HG03520 (cell line): ENCODE results near the gene RASGRP1.
"Not testable (repeated sequence)": the region's sequence is repeated elsewhere in the genome, so short reads cannot be mapped to it uniquely, and the experiment has no call there.

Experiments used
- ATAC-seq: cut with Tn5 transposase; IDR thresholded peaks from one replicate; pipeline ENCODE4 v1.9.1; 2021; ENCODE audit warnings: mild to moderate bottlenecking, moderate library complexity; ENCODE audit not compliant: unreplicated experiment

Gene RASGRP1

GRCh38 chr15:38564557-38565286 lies at the start of gene RASGRP1:
TSS of gene RASGRP1 (minus strand) at chr15:38564814. CDS start at chr15:38564628, 186 bp downstream.
- peak; percentile 59 for ATAC-seq

DNA sequence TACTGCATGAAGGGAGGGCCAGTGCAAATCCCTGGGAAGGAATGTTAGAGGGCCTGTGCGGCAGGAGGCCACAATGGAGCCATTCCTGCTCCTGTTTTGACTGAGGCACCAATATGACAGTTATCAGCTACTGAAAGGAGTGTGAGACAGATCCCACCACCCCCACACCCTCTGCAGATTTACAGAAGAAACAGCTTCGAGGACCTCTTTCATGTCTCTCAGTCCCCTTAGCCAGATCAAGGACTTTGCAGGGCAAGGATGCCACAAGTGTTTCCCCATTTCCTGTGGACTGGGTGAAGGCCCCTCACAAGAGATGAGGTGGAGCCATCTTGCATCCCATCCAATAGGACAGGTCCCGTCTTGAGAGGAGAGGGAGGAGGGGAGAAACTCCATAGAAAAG lies 48.5 kb upstream of the RASGRP1 start:
- ATAC-seq, result no peak

- no peak for ATAC-seq
These were observed 47.7 kb upstream of the RASGRP1 start for GRCh38 chr15:38612159-38612863.

DNA sequence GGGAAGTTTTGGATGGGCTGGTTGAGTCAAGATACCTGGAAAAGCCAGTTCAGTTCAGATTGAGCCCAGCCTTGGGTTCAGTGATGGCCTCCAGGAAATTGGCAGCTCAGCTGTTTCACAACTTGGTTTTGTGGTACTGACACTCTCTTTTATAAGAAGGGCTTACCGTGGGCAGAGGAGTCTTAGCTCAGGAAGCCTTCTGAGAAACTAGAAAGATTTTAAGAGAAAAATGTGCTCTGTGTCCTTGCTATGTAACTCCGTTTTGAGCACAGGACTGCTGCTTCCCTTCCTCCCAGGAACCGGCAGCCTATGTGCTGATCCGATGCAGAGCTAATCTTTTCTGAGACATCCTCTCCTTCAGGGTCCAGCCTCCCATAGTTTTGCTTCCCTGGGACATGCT lies 46.6 kb upstream of the RASGRP1 start:
- no peak for ATAC-seq

DNA sequence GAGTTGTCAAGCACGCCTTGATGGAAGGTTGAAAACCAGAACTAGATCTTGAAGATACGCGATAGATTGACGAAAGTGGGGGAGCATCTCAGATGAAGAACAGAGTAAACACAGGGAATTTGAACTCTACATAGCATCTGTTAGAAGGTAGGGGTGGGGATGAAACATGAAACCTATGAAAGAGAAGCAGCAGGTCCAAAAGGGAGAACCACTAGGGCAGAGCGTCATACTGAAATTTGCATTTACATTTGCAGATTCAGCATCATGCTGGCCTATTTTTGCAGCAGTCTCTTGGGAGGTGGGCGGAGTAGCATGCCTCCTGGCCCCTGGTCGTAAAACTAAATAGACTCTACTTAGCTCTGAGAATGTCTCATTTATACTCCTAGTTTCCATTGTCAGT lies 46.1 kb upstream of the RASGRP1 start:
- ATAC-seq, result no peak

GRCh38 chr15:38609097-38609738 lies 44.6 kb upstream of the RASGRP1 start:
- ATAC-seq, result no peak

GRCh38 chr15:38608682-38609081 lies 44.1 kb upstream of the RASGRP1 start:
- no peak for ATAC-seq

DNA sequence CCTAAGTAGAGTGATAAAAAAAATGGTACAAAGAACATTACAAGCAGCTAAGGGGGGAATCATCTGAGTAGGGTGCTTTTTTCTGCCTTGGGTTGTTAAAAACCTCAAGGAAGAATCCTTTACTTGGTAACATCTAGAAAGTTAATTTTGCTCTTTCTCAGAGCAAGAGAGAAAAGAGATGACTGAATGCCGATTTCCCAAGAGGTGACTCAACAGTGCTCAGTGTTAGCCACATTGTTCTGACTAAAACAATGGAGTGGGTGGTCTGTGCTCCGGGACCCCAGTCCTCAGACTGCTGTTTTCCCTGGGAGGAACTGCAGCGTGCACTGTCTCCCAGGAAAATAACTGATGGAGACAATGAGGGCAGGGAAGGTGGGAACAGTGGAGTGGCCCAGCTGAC lies 41.1 kb upstream of the RASGRP1 start:
- no peak for ATAC-seq

DNA sequence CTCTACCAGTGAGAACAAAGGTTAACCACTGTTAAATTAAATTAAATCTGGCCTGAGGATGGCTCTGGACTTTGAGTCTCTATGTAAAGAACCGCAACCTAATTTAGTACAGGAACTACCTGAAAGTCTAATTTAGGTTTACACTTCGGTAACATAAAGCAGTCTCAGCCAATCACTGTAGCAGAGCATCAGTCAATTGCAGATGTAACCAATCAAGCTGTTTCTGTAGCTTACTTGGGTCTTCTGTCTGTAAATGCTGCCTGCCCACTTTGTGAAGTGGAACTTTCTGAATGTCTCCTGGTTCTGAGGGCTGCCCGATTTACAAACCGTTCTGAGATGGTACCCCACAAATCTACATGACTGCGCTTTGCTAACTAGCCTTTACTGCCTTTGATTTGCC lies 39.1 kb upstream of the RASGRP1 start:
- ATAC-seq, result no peak

GRCh38 chr15:38602910-38603670 lies 38.5 kb upstream of the RASGRP1 start:
- no peak for ATAC-seq

DNA sequence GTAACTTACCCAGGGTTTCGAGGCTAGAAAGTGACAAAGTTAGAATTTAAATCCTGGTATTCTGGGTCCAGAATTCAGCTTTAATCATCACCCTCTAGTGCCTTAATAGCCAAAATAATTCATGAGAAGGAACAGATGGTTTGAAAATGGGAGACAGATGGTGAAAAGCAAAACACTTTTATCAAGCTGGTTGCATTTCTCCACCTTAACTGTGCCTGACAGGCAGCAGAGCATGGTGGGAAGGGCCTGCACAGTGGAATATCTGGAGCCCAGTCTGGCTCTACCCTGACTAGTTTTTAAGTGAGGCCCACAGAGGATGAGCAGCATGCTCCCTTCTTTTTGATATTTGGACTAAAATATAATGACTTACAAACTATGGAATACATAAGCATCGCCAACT lies 35.6 kb upstream of the RASGRP1 start:
- ATAC-seq, result no peak

GRCh38 chr15:38598749-38599148 lies 34.1 kb upstream of the RASGRP1 start:
- no peak for ATAC-seq

- no peak for ATAC-seq
These were observed 32.7 kb upstream of the RASGRP1 start for GRCh38 chr15:38597219-38597800.

DNA sequence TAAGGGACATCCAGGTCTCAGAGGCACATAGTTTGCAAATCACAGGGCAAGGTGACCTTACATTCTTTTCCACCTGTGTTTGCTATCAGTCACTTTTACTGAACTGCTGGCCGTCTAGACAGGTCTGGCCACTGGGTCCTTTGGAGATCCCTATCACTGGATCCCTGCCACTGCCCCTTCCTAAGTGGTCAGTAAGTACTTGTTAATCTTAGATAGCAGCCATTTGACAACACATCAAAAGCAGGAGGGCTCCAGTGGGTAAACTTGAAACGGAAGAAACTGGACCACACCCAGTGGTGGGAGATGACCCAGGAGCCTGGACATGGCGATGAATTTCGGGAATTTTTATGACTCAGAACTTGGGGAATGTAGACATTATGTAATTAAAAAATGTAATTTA lies 28.9 kb upstream of the RASGRP1 start:
- ATAC-seq, result no peak

DNA sequence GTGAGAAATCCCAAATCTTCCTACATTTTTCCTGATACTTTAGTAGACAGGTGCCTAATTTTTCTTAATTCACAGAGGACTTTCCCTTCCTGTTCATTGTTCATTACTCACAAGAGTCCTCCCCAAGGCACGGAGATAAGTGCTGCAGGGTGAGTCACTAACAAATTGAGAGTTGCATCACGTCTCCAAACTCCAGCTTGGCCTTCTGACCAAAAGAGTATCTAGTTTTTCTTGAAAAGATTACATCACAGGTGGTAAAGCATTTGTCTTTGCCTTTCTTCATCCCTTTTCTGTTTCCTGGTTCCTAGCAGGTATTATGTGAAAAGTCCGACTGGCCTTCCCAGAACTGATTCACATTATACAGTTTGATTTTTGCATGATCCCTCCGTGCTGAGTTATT lies 24.9 kb upstream of the RASGRP1 start:
- no peak for ATAC-seq

DNA sequence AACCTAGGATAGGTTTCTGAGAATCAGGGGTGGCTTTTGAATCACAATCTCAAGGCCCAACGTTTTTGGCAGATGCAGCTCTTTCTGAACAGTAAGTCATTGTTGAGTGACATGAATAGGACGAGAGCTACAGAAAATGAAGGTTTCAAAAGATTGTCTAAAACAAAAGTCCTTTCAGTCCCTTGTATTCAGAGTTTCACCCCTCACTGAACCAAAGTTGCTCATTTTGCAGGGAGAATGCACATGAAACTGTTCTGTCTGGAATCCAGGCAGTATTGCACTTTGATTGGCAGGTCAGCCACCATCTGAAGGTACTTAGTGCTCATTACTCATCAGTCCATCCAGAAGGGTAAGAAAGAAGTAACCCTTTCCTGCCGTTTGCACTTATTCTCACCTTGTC lies 24.1 kb upstream of the RASGRP1 start:
- no peak for ATAC-seq

GRCh38 chr15:38587214-38587613 lies 22.6 kb upstream of the RASGRP1 start:
- no peak for ATAC-seq

DNA sequence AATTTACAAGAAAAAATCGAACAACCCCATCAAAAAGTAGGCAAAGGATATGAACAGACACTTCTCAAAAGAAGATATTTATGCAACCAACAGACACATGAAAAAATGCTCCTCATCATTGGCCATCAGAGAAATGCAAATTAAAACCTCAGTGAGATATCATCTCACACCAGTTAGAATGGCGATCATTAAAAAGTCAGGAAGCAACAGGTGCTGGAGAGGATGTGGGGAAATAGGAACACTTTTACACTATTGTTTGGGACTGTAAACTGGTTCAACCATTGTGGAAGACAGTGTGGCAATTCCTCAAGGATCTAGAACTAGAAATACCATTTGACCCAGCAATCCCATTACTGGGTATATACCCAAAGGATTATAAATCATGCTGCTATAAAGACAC lies 21.4 kb upstream of the RASGRP1 start:
- not testable (repeated sequence) for ATAC-seq

DNA sequence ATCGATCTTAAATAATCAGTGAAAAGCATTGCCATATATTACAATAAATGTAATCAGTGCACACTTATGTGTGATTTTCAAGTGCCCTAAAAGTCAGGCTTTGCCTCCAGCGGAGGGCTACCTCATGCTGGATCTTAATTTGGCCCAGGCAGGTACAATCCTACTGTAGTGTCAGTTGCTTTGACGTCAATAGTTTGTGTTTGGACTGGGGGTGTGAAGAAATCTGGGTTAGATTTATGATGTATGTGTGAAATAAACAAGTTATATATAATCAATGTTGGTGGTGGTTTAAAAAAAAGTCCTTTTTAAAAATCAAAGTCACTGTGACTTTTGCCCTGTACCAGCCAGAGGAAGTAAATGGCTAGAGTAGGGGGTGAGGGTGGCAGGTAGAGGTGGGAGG lies 14.0 kb upstream of the RASGRP1 start:
- no peak for ATAC-seq

GRCh38 chr15:38577424-38577987 lies 12.9 kb upstream of the RASGRP1 start:
- ATAC-seq, result no peak

DNA sequence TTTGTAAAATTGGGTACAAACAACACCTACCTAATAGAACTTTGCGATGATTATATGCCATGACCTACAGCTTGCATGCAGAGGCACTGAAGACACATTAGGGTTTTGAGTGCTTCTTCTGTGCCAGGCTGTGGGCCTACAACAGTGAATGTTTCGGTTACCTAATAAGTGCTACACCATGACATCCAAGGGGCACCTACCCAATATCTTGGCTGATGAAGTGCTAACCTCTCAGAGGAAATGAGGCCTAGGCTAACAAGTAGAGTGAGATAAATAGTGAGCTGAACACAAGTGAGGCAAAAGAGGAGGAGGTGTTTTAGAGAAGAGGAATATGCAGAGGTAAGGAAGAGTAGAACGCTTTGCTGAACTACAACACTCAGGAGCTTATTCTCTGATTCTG lies 12.2 kb upstream of the RASGRP1 start:
- no peak for ATAC-seq
